ENCODE measurements around the gene CD7.

Gene CD7

DNA sequence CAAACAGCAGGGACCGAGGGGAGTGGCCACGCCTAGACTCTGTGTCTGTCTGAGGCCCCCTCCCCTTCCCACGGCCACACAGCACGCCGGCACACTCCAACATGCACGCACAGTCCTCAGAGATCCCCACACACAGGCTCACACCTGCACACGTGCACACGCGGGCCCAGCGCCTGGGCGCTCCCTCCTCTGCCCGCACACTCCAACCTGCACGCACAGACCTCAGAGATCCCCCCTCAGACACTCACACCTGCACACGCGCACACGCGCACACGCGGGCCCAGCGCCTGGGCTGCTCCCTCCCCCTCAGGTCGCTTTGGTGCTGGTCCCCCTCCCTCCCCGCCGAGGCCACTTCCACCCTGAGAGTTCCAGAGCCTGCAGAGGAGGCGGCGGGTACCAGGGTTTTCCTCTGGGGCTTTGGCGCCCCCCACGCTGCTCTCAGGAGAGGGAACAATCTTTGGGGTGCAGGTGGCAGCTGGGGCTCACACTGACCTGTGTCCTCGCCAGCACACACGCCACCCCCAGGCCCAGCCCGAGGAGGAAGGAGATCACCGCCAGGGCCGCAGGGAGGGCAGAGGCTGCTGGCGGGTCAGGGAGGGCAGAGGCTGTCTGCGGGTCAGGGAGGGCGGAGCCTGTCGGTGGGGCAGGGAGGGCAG is 1.6 kb downstream of the CD7 start:
- no peak for DNase-seq (ENCODE audit: low read depth)
- H3K4me3 ChIP-seq (ENCODE audit: low read length): no peak overlapping the region
- TF ChIP-seq, protein P1, sequence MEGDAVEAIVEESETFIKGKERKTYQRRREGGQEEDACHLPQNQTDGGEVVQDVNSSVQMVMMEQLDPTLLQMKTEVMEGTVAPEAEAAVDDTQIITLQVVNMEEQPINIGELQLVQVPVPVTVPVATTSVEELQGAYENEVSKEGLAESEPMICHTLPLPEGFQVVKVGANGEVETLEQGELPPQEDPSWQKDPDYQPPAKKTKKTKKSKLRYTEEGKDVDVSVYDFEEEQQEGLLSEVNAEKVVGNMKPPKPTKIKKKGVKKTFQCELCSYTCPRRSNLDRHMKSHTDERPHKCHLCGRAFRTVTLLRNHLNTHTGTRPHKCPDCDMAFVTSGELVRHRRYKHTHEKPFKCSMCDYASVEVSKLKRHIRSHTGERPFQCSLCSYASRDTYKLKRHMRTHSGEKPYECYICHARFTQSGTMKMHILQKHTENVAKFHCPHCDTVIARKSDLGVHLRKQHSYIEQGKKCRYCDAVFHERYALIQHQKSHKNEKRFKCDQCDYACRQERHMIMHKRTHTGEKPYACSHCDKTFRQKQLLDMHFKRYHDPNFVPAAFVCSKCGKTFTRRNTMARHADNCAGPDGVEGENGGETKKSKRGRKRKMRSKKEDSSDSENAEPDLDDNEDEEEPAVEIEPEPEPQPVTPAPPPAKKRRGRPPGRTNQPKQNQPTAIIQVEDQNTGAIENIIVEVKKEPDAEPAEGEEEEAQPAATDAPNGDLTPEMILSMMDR (conservative IDR thresholded peaks at IDR 0.05; ENCODE audit: low read depth, low read length): no peak

DNA sequence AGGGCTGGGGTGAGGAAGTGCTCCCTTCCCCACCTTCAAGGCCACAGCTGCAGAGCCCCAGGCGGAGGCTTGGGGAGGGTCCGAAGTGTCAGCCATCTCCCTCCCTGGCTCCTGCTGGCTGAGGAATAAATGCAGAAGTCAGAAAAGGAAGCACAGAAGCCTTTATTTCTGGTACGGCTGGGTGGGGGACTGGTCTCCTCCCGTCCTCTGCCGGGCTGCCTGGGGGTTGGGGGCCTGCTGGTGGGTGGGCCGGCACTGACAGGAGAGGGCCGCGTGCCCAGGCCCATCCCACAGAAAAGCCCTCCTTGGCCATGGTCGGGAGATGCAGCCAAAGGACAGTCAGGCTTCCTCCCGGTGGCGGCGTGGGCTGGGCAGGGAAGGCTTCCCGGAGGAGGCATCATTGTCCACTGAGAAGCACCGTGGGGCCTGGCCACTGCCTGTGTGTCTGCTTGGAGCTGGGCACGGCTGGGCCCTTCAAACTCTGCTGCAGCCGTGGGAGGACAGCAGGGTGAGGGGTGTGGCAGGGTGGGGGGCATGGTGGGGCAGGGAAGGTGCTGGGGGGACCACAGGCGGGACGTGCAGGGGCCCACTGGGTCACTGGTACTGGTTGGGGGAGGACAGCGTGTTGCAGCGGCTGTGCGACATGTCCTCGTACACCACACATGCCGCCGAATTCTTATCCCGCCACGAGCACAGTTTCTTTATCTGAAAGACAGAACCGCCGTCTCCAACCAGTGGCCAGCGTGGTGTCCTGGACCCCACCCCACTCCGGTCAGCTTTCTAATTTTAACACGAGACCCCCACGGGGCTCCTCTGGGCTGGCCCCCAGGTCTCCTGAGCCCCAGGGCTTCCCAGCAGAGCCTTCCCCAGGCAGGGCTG is 2.4 kb downstream of the CD7 start:
- no peak overlapping the region for H3K4me3 ChIP-seq (ENCODE audit: low read length)
- DNase-seq (ENCODE audit: low read depth): no peak

DNA sequence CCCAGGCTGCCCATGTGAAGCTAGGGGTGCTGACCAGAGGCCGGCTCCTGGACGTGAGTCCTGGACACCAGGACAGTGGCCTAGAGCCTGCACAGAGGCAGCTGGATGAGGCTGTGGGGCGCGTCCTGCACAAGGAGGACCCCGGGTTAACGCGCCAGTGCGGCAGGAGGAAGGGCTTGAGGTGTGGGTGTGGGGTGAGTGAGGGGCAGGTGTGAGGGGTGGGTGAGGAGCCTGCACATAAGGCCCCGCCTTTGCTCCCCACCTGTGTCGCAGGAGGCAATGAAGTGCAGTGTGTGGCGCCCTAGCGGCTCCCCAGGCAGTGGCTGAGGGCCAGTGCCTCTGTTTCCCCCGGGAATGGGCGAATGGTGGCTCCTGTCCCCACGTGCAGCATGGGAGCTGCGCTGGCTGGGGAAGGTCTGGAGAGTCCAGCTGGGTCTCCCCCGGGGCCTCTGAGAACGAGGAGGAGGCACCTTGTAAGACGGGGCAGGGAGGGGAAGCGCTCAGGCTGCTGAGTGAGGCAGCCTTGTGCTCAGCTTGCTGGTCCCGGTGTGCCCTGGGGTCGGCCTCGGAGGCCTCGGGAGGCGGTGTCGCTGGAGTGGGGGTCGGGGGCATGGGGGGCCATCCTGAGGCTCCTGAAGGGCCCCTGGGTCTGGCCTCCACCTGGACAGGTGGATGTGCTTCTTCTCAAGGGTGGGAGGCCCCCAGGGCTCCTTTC is 3.2 kb downstream of the CD7 start:
- H3K4me3 ChIP-seq (ENCODE audit: low read length): no peak overlapping the region
- TF ChIP-seq, protein P1 (conservative IDR thresholded peaks at IDR 0.05; ENCODE audit: low read depth, low read length): no peak
- DNase-seq (ENCODE audit: low read depth): no peak

More for the DNA sequence above, 2.4 kb downstream of the CD7 start:
- TF ChIP-seq, protein P1 (conservative IDR thresholded peaks at IDR 0.05; ENCODE audit: low read depth, low read length): no peak

DNA sequence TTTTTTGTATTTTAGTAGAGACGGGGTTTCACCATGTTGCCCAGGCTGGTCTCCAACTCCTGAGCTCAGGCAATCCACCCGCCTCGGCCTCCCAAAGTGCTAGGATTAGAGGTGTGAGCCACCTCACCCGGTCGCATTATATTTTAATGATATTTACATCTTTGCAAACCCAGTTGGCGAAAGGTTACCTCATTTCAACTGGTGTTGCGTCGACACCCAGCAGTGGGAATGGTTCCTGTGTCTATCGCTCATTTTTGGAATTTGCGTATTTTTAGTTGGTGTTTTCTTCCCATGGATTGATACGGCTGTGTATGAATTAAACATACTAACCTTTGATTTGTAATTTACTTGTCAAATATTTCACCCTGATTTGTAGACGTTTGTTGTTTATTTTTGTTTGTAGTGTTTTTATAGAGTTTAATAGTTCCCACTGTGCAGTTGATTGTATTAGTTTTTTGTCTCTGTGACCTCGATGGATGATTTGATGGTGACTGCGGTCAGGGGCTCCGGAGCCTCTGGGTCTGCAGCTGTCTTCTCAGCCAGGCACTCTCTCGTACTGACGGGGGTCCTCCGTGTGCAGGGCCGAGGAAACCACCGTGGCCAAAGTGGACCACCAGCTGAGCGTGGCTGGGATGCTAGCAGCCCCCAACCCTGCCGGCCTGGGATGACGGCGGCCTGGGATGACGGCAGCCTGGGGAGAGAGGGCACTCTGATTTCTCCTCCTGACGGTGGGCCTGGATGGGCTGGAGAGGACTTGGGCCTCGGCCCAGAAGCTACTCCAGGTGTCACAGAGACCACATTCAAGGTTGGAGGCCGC is 4.0 kb downstream of the CD7 start:
- TF ChIP-seq, protein P1 (conservative IDR thresholded peaks at IDR 0.05; ENCODE audit: low read depth, low read length): no peak
- DNase-seq (ENCODE audit: low read depth): no peak
- H3K4me3 ChIP-seq (ENCODE audit: low read length): no peak overlapping the region

DNA sequence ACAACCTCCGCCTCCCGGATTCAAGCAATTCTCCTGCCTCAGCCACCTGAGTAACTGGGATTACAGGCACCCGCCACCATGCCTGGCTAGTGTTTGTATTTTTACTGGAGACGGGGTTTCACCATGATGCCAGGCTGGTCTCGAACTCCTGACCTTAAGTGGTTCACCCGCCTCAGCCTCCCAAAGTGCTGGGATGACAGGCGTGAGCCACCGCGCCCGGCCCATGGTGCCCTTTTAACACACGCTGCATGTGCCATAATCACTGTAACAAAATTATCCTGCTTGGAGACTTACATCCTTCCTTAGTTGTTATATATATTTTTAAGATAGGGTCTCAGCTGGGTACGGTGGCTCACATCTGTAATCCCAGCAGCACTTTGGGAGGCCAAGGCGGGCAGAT is 5.4 kb downstream of the CD7 start:
- TF ChIP-seq, protein P1 (conservative IDR thresholded peaks at IDR 0.05; ENCODE audit: low read depth, low read length): no peak
- H3K4me3 ChIP-seq (ENCODE audit: low read length): no peak overlapping the region
- DNase-seq (ENCODE audit: low read depth): no peak

DNA sequence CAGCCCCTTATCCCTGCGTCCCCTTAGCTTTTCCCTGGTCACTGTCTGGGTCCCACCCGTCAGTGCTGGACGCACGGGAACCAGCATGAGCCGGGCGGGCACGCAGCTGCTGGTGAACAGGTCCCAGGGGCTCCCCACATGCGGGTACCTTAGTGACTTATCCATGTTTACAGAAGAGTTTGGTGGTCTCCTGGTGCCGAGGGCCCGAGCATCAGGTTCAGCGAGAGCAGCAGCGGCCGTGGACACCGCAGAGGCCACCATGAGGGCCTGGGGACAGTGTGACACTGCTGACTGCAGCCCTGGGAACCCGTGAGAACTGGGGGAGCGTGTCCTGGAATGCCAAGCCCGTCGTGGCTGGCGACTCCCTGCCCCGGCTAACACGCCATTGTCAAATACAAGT is 6.5 kb downstream of the CD7 start:
- TF ChIP-seq, protein P1 (conservative IDR thresholded peaks at IDR 0.05; ENCODE audit: low read depth, low read length): no peak

More for the DNA sequence above, 6.5 kb downstream of the CD7 start:
- H3K4me3 ChIP-seq (ENCODE audit: low read length): no peak overlapping the region
- no peak for DNase-seq (ENCODE audit: low read depth)

All from retinal pigment epithelial cell (primary cell).